HEK293T (cell line): ENCODE measurements around the gene SOX30.

Experiments
- CTCF ChIA-PET: fragments of 350-600 bp; formaldehyde crosslinking; extraction: SDS; loops from one replicate; lab custom pipeline; 2021; ENCODE audit warnings: antibody characterized with exemption, inconsistent platforms; lab: Yijun Ruan, JAX
- POLR2A ChIA-PET: fragments of 350-600 bp; formaldehyde crosslinking; extraction: SDS; loops from one replicate; lab custom pipeline; 2020; ENCODE audit warnings: antibody characterized with exemption, inconsistent platforms; lab: Yijun Ruan, JAX
- DNase-seq: peaks from one replicate; pipeline ENCODE4 v3.0.0; 2012; ENCODE audit warnings: mixed read lengths; ENCODE audit errors: extremely low spot score
- ARNT ChIP-seq: fragments of 450-650 bp; IDR thresholded peaks from 2 replicates; pipeline ENCODE4 v1.6.1; 2017; ENCODE audit warnings: mild to moderate bottlenecking
- BHLHE40 ChIP-seq: fragments of 450-650 bp; IDR thresholded peaks from 2 replicates; pipeline ENCODE4 v1.6.1; 2016; ENCODE audit warnings: mild to moderate bottlenecking, moderate library complexity, borderline replicate concordance
- CTBP1 ChIP-seq: fragments of 450-650 bp; IDR thresholded peaks from 2 replicates; pipeline ENCODE4 v1.6.1; 2016; ENCODE audit warnings: borderline replicate concordance
- ELF4 ChIP-seq: fragments of 450-650 bp; IDR thresholded peaks from 2 replicates; pipeline ENCODE4 v1.6.1; 2017; ENCODE audit warnings: antibody characterized with exemption
- FOXA1 ChIP-seq: fragments of 450-650 bp; IDR thresholded peaks from 2 replicates; pipeline ENCODE4 v1.6.1; 2016; ENCODE audit warnings: mild to moderate bottlenecking
- FOXK2 ChIP-seq: fragments of 450-650 bp; IDR thresholded peaks from 2 replicates; pipeline ENCODE4 v1.6.1; 2016; ENCODE audit warnings: mild to moderate bottlenecking
- FOXM1 ChIP-seq: fragments of 450-650 bp; IDR thresholded peaks from 2 replicates; pipeline ENCODE4 v1.6.1; 2017; ENCODE audit warnings: mild to moderate bottlenecking, borderline replicate concordance
- HDGF ChIP-seq: fragments of 450-650 bp; IDR thresholded peaks from 2 replicates; pipeline ENCODE4 v1.6.1; 2017; ENCODE audit warnings: antibody characterized with exemption, borderline replicate concordance
- L3MBTL2 ChIP-seq: fragments of 450-650 bp; conservative IDR thresholded peaks from 2 replicates; pipeline ENCODE4 v1.6.1; 2016; ENCODE audit warnings: mild to moderate bottlenecking
- LEF1 ChIP-seq: fragments of 450-650 bp; IDR thresholded peaks from 2 replicates; pipeline ENCODE4 v1.6.1; 2017; ENCODE audit warnings: mild to moderate bottlenecking, borderline replicate concordance
- NFRKB ChIP-seq: fragments of 450-650 bp; IDR thresholded peaks from 2 replicates; pipeline ENCODE4 v1.6.1; 2016; ENCODE audit warnings: mild to moderate bottlenecking, moderate library complexity
- SP1 ChIP-seq: fragments of 450-650 bp; IDR thresholded peaks from 2 replicates; pipeline ENCODE4 v1.6.1; 2017
- SUZ12 ChIP-seq: fragments of 450-650 bp; IDR thresholded peaks from 2 replicates; pipeline ENCODE4 v1.6.1; 2016; ENCODE audit warnings: mild to moderate bottlenecking
- TARDBP ChIP-seq: fragments of 450-650 bp; IDR thresholded peaks from 2 replicates; pipeline ENCODE4 v1.6.1; 2016
- ZNF384 ChIP-seq: fragments of 450-650 bp; IDR thresholded peaks from 2 replicates; pipeline ENCODE4 v1.6.1; 2016
- TF ChIP-seq, protein P1 (sequence below): fragments of 450-650 bp; IDR thresholded peaks from 2 replicates; pipeline ENCODE4 v1.6.1; 2016

SOX30 gene

DNA sequence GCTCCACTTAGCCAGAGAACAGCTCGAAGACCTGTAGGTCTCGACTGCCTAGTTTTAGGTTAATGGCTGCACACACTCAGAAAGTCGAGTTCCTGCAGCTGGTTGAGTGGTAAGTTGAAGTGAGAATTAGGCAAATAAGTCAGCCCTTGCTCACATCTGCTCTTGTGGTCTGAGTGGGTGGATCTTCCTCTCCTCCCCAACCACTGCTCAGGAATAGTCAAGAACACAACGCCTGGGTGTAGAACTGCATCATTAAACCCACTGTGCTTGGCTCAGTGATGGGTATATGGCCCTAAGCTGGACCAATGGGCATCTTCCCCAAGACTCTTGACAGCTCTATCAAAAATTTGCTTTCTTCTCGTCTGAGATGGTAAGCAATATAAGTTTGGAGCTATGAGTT lies 55.8 kb downstream of the SOX30 start:
- DNase-seq, result no peak
- CTCF ChIA-PET, result no interaction called here
- POLR2A ChIA-PET, result no interaction called here

DNA sequence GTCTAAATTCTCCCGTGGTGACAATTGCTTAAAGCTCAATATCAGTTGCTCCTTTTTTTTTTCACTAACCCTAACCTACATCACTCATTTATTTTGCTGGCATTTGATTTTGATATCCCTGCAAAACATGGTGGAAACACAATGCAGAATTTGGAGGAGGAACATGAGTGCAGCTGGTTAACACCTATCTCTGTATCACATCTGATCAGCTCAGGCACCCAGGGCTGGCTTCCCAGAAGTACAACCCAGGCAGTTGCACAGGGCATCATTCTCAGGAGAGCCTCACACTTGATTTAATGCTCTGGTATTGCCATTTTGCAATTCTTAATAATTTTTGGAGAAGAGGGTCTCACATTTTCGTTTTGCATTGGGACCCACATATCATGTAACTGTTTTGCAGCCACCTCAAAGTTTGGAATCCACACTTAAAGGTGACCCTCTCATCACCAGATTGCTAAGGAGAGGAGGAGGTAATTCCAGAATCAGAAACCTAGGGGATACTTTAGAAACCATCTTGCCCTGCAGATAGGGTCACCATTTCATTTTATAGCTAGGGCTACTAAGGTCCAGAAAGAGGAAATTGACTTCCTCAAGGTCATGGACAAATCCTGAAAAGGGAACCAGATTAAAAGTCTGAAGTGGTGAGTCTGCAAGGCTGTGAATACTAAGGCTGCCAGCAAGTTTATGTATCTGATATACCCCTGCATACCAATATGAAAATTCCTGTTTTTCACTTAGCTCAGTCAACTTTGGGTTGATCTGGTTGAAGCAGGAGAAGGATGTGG lies 57.4 kb downstream of the SOX30 start:
- TF ChIP-seq LEF1, result no peak
- TF ChIP-seq, protein P1, sequence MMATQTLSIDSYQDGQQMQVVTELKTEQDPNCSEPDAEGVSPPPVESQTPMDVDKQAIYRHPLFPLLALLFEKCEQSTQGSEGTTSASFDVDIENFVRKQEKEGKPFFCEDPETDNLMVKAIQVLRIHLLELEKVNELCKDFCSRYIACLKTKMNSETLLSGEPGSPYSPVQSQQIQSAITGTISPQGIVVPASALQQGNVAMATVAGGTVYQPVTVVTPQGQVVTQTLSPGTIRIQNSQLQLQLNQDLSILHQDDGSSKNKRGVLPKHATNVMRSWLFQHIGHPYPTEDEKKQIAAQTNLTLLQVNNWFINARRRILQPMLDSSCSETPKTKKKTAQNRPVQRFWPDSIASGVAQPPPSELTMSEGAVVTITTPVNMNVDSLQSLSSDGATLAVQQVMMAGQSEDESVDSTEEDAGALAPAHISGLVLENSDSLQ, result no peak
- TF ChIP-seq SP1, result no peak
- TF ChIP-seq ELF4, result no peak
- TF ChIP-seq HDGF, result no peak
- no peak for TF ChIP-seq ARNT
- no peak for TF ChIP-seq SUZ12
- no peak for TF ChIP-seq FOXK2
- no peak for TF ChIP-seq BHLHE40
- TF ChIP-seq FOXM1, result no peak
- no peak for TF ChIP-seq ZNF384
- TF ChIP-seq NFRKB, result no peak
- no peak for TF ChIP-seq FOXA1
- TF ChIP-seq CTBP1, result no peak
- no peak for TF ChIP-seq L3MBTL2
- no peak for TF ChIP-seq TARDBP
- CTCF ChIA-PET, result interaction anchor here (0.9 kb wide), 1 partner anchor 10 kb away, joined by 3 read pairs; no protein-coding TSS in a partner anchor
- no peak for DNase-seq
- POLR2A ChIA-PET, result no interaction called here

More for the DNA sequence above, 55.8 kb downstream of the SOX30 start:
- TF ChIP-seq CTBP1 (no peak), HDGF (no peak), LEF1 (no peak), L3MBTL2 (no peak), ELF4 (no peak), ARNT (no peak), ZNF384 (no peak), SUZ12 (no peak), SP1 (no peak), FOXM1 (no peak)

DNA sequence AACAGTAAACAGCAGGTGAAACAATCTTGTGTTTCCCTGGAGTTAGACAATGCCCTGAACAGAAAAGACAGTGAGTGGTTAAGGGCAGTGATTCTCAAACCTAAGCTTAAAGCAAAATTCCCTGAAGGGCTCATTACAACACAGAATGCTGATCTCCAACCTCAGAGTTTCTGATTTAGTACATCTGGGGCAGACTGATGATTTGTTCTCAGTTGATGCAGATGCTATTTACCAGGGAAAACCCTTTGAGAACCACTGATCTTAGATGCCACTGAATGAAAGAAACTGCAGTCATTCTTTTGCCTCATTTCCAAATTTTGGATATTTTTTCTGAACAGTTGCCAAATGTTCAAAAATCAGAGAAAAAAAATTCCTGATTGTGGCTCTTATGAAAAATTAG lies 58.0 kb downstream of the SOX30 start:
- ChIA-PET POLR2A (no interaction called here), CTCF (interaction anchor here (0.9 kb wide), 1 partner anchor 9 kb away, joined by 3 read pairs; no protein-coding TSS in a partner anchor)
- TF ChIP-seq HDGF (no peak), FOXM1 (no peak), FOXA1 (no peak), L3MBTL2 (no peak), SUZ12 (no peak), BHLHE40 (no peak), SP1 (no peak), ARNT (no peak), FOXK2 (no peak), LEF1 (no peak)
- TF ChIP-seq, protein P1, result no peak
- DNase-seq, result no peak

DNA sequence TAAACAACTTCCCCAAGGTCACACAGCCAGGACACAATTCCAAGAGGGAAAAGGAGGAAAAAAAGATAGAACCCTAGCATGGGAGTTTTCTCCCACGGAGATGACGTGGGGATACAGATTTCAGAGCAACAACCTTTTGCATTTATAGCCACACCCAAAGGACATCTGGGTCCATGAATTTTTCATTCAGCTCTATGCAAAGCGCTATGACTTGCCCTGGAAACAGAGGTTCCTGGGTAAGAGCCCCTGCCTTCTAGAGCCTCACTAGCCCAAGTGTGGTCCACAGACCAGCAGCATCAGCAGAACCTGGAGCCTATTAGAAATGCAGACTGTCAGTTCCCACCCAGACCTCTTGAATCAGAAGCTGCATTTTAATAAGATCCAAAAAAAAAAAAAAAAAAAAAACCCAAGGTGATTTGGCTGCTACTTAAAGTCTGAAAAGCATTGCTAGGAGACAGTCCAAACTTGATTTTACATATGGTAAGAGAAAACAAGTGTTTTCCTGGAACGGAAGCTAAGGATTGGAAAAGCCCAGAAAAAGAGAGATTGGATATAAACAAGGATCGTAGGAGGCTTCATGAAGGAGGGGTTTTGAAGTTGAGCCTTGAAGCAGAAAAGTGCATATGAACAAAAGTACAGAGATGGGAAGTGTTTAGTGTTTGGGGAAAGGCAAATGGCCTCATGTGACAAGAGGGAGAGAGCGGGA lies 59.0 kb downstream of the SOX30 start:
- TF ChIP-seq L3MBTL2 (no peak), NFRKB (no peak), BHLHE40 (no peak), ARNT (no peak), CTBP1 (no peak), FOXK2 (no peak), TARDBP (no peak), ZNF384 (no peak), SUZ12 (no peak), FOXA1 (no peak), HDGF (no peak), LEF1 (no peak), SP1 (no peak), ELF4 (no peak), FOXM1 (no peak)
- TF ChIP-seq, protein P1, result no peak
- POLR2A ChIA-PET, result no interaction called here
- no peak for DNase-seq
- CTCF ChIA-PET, result no interaction called here

DNA sequence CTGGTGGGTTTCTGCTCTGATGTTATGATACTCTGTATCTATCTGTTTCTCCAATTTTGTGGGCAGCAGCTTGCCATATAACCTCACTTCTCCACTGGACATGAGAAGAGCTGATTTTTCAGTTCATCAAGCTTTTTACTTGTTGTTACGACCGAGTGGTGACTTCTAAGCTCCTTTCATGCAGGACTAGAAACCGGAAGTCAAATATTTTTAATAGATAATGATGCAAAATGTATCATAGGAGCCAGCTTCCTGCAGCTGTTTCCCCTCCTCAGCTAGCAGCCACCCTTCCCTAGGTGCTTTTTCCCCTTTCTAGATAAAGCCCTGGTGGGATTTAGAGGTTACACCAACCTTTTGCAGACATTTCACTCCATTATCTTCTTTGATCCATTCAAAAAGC lies 59.6 kb downstream of the SOX30 start:
- POLR2A ChIA-PET, result no interaction called here
- CTCF ChIA-PET, result no interaction called here
- no peak for DNase-seq
- TF ChIP-seq TARDBP (no peak), SP1 (no peak), ARNT (no peak), ZNF384 (no peak), L3MBTL2 (no peak), HDGF (no peak), FOXA1 (no peak), LEF1 (no peak), SUZ12 (no peak), ELF4 (no peak), BHLHE40 (no peak)
